Neural progenitor cell (in vitro differentiated cells): ENCODE results near the gene RABAC1. TPM values are rescaled to one million over a fixed set of nuclear protein-coding genes. Genes with fewer than 3 reads are reported as not detected.
A peak's percentile ranks its signal among the peaks of the same experiment; 100 is the strongest.

Source experiments
- DNase-seq: peaks from one replicate; pipeline ENCODE4 v3.0.0-alpha.2; 2016; ENCODE audit warnings: low spot score
- H2AFZ ChIP-seq: fragments of 200-600 bp; sonication (generic); replicated peaks from 2 replicates; pipeline ENCODE4 v1.6.1; 2016; ENCODE audit warnings: antibody characterized with exemption
- H3F3A ChIP-seq: fragments of 200-600 bp; sonication (generic); 2 replicates; pipeline ENCODE4 v1.6.1; 2016; ENCODE audit warnings: antibody characterized with exemption, low read depth
- H3K27ac ChIP-seq: fragments of 200-600 bp; sonication (generic); 2 replicates; pipeline ENCODE4 v1.5.1; 2016; ENCODE audit warnings: mild to moderate bottlenecking
- H3K27me3 ChIP-seq: fragments of 200-600 bp; sonication (generic); 2 replicates; pipeline ENCODE4 v1.6.1; 2016; ENCODE audit warnings: mild to moderate bottlenecking, moderate library complexity
- H3K36me3 ChIP-seq: fragments of 200-600 bp; sonication (generic); 2 replicates; pipeline ENCODE4 v1.5.1; 2016
- H3K4me1 ChIP-seq: fragments of 200-600 bp; sonication (generic); 2 replicates; pipeline ENCODE4 v1.6.1; 2016; ENCODE audit warnings: mixed run types
- H3K4me2 ChIP-seq: fragments of 200-600 bp; sonication (generic); 2 replicates; pipeline ENCODE4 v1.6.1; 2016
- H3K4me3 ChIP-seq: fragments of 200-600 bp; sonication (generic); 2 replicates; pipeline ENCODE4 v1.5.1; 2016
- H3K79me2 ChIP-seq: fragments of 200-600 bp; sonication (generic); 2 replicates; pipeline ENCODE4 v1.6.1; 2016; ENCODE audit warnings: low read depth
- H3K9ac ChIP-seq: fragments of 200-600 bp; sonication (generic); 2 replicates; pipeline ENCODE4 v1.6.1; 2016
- H3K9me3 ChIP-seq: fragments of 200-600 bp; sonication (generic); 2 replicates; pipeline ENCODE4 v1.5.1; 2016; ENCODE audit warnings: low read depth
- H4K20me1 ChIP-seq: fragments of 200-600 bp; sonication (generic); 2 replicates; pipeline ENCODE4 v1.6.1; 2016; ENCODE audit warnings: low read depth
- H3K27ac Mint-ChIP-seq: 3 replicates; pipeline ENCODE4 v1.8.0; 2021; ENCODE audit warnings: mixed read lengths
- H3K27me3 Mint-ChIP-seq: 2 replicates; pipeline ENCODE4 v1.8.0; 2022; ENCODE audit warnings: low read depth, mild to moderate bottlenecking, inconsistent platforms, moderate library complexity, mixed read lengths; ENCODE audit not compliant: insufficient read depth
- H3K36me3 Mint-ChIP-seq: 3 replicates; pipeline ENCODE4 v1.8.0; 2021; ENCODE audit warnings: mixed read lengths
- H3K4me1 Mint-ChIP-seq: 3 replicates; pipeline ENCODE4 v1.8.0; 2021; ENCODE audit warnings: mixed read lengths
- H3K4me3 Mint-ChIP-seq: 3 replicates; pipeline ENCODE4 v1.8.0; 2021; ENCODE audit warnings: mild to moderate bottlenecking, moderate library complexity, mixed read lengths
- H3K9me3 Mint-ChIP-seq: 3 replicates; pipeline ENCODE4 v1.8.0; 2020; ENCODE audit warnings: mixed read lengths
- CTCF ChIP-seq: fragments of 200-600 bp; sonication (generic); IDR thresholded peaks from 2 replicates; pipeline ENCODE4 v1.5.1; 2017; ENCODE audit warnings: antibody characterized with exemption, mild to moderate bottlenecking
- EZH2 ChIP-seq: fragments of 200-600 bp; sonication (generic); IDR thresholded peaks from 2 replicates; pipeline ENCODE4 v1.6.1; 2017; ENCODE audit warnings: antibody characterized with exemption, mild to moderate bottlenecking, moderate library complexity
- EZH2phosphoT487 ChIP-seq: fragments of 200-600 bp; sonication (generic); IDR thresholded peaks from 2 replicates; pipeline ENCODE4 v1.6.1; 2017; ENCODE audit warnings: antibody characterized with exemption
- total RNA-seq: library from RNA; depleted of rRNA; stranded (reverse); fragments of >200 nt; gene quantifications from 2 replicates; pipeline ENCODE4 v1.2.3, GENCODE V29; 2015; ENCODE audit warnings: low replicate concordance

RABAC1 gene
- total RNA-seq, 1 donor from 2014 or later: 33.1 TPM

GRCh38 chr19:41969772-41970458, 10.8 kb upstream of the RABAC1 start:
- Histone ChIP-seq H3K9me3 (no peaks in the 10 kb centered on the region), H3K27me3 (no peaks in the 10 kb centered on the region), H3K4me3 (no peak overlapping the region), H3K79me2 (no peaks in the 10 kb centered on the region), H3K4me2 (no peak overlapping the region), H3K36me3 (no peaks in the 10 kb centered on the region), H2AFZ (no peak overlapping the region), H3K4me1 (no peaks in the 10 kb centered on the region), H3K27ac (no peak overlapping the region), H3F3A (no peaks in the 10 kb centered on the region), H4K20me1 (no peaks in the 10 kb centered on the region), H3K9ac (no peak overlapping the region)
- H3K36me3 Mint-ChIP-seq: peaks cover 2% of the 10 kb centered on the region
- H3K27ac Mint-ChIP-seq: no peak overlapping the region
- no peaks in the 10 kb centered on the region for H3K9me3 Mint-ChIP-seq
- TF ChIP-seq CTCF (no peak), EZH2 (no peak), EZH2phosphoT487 (no peak)
- no peak for DNase-seq
- peaks cover 7% of the 10 kb centered on the region for H3K27me3 Mint-ChIP-seq
- peaks cover 2% of the 10 kb centered on the region for H3K4me1 Mint-ChIP-seq
- peak overlapping the region; percentile 62 for H3K4me3 Mint-ChIP-seq

- Histone ChIP-seq H3K27ac (no peak overlapping the region), H3K27me3 (no peaks in the 10 kb centered on the region), H3F3A (no peaks in the 10 kb centered on the region), H3K9ac (no peak overlapping the region), H3K79me2 (no peaks in the 10 kb centered on the region), H3K4me3 (no peak overlapping the region), H4K20me1 (no peaks in the 10 kb centered on the region), H3K4me2 (no peak overlapping the region), H3K36me3 (no peaks in the 10 kb centered on the region), H3K4me1 (no peaks in the 10 kb centered on the region), H3K9me3 (no peaks in the 10 kb centered on the region), H2AFZ (no peak overlapping the region)
- DNase-seq: no peak
- no peaks in the 10 kb centered on the region for H3K9me3 Mint-ChIP-seq
- H3K4me3 Mint-ChIP-seq: no peak overlapping the region
- H3K36me3 Mint-ChIP-seq: peaks cover 2% of the 10 kb centered on the region
- no peak for TF ChIP-seq EZH2
- peaks cover 7% of the 10 kb centered on the region for H3K27me3 Mint-ChIP-seq
- peaks cover 2% of the 10 kb centered on the region for H3K4me1 Mint-ChIP-seq
- no peak overlapping the region for H3K27ac Mint-ChIP-seq
Measured at GRCh38 chr19:41968751-41969595, 9.9 kb upstream of the RABAC1 start.

GRCh38 chr19:41967054-41967783, 8.1 kb upstream of the RABAC1 start:
- Mint-ChIP-seq H3K36me3 (peaks cover 2% of the 10 kb centered on the region), H3K9me3 (no peaks in the 10 kb centered on the region), H3K27ac (no peak overlapping the region), H3K4me1 (peaks cover 2% of the 10 kb centered on the region), H3K4me3 (no peak overlapping the region), H3K27me3 (peaks cover 7% of the 10 kb centered on the region)
- Histone ChIP-seq H3K27ac (no peak overlapping the region), H3K9me3 (no peaks in the 10 kb centered on the region), H3K27me3 (no peaks in the 10 kb centered on the region), H3K36me3 (no peaks in the 10 kb centered on the region), H3K9ac (no peak overlapping the region), H3K4me1 (no peaks in the 10 kb centered on the region), H2AFZ (no peak overlapping the region), H3K79me2 (no peaks in the 10 kb centered on the region), H3K4me3 (no peak overlapping the region), H3F3A (no peaks in the 10 kb centered on the region), H4K20me1 (no peaks in the 10 kb centered on the region), H3K4me2 (no peak overlapping the region)
- TF ChIP-seq CTCF (no peak), EZH2 (no peak), EZH2phosphoT487 (no peak)
- no peak for DNase-seq
